CD4-positive, alpha-beta T cell treated with Interleukin-12 subunit alpha and Interleukin-12 subunit beta, for 1 hour (primary cell): ENCODE data around the gene OGFOD1.

Source experiments
- DNase-seq: peaks from one replicate; pipeline ENCODE4 v3.0.0-alpha.2; 2020

The OGFOD1 gene

DNA sequence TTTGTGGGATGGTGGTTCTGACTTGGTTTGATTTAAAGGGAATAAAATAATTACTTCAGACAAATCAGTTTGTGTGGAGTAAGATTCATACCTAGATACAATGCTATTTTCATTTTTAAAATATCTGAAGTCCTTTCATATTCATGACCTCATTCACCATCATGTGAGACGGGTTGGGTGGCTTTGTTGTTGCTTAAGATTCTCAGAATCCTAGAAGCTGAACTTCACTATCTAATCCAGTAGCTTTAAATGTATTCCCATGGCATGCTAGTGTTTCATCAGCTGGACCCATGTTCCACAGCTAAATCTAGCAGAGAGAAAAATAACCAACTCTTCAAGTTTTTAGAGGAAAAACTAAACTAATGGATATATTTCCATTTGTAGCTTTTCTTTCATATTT is 23.3 kb upstream of the OGFOD1 start:
- no peak for DNase-seq

DNA sequence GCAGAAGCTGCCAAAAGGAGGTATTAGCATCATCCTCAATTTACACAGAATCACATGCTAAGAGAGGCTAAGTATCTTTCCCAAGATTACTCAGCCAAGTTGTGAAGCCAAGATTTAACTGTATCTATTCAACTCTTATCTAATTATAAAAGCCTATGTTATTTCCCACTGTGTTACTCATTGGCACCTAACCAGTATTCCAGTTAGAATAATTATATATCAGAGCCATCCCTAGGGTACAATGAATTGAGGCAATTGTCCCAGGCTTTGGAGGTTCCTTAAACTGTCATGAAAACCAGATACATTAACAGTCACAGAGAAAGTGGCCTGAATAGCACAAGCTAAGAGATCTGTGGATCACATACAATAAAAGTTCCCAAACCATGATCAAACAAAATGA is 15.1 kb upstream of the OGFOD1 start:
- no peak for DNase-seq

DNA sequence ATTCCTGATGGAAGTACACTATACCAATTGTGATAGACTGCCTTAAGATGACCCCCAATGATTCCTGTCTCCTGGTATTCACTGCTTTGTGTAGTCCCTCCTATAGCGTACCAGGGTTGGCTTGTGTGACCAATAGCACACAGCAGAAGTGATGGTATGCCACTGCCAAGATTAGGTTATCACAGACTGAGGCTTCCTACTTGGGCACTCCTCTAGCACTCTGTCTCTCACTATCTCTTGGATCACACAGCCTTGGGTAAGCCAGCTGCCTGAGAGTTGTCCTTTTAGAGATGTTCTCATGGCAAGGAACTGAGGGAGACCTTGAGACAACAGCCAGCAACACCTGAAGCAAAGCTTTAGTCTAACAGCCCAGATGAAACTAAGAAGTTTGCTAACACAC is 13.3 kb upstream of the OGFOD1 start:
- no peak for DNase-seq

DNA sequence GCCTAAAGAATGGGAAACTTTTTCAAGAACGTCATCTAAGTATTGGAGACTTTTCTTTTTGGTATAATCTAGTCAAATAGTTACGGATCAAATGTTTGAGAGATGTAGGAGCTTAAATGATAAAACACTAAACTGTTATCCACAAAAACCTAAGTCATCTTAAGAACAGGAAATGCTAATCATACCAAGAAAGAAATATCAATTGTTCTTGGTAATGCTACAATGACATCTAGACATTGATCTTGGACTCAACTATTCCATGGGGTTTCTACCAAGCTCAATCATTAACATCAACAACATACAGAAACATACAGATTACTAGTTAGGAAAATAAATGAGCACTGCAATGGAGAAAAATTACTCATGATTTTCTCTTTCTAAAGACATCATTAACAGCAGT is 4.1 kb upstream of the OGFOD1 start:
- DNase-seq = no peak

DNA sequence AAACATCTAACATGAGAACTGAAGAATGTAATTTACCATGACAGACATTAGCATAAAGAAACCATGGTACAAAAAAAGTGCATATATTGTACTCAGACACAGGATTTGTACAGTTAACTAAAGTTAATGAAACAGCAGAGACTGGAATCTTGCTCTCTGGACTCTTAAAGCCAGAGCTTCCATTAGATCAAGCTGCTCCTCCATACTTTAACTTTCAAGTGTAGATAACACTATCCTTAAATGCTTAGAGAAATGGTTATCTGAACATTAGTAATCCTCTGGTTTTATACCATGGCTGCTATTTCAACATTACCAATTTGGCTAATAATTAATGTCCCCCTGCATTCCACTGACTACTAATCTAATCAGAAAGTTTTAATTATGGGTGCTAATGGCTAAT is 3.3 kb upstream of the OGFOD1 start:
- no peak for DNase-seq

DNA sequence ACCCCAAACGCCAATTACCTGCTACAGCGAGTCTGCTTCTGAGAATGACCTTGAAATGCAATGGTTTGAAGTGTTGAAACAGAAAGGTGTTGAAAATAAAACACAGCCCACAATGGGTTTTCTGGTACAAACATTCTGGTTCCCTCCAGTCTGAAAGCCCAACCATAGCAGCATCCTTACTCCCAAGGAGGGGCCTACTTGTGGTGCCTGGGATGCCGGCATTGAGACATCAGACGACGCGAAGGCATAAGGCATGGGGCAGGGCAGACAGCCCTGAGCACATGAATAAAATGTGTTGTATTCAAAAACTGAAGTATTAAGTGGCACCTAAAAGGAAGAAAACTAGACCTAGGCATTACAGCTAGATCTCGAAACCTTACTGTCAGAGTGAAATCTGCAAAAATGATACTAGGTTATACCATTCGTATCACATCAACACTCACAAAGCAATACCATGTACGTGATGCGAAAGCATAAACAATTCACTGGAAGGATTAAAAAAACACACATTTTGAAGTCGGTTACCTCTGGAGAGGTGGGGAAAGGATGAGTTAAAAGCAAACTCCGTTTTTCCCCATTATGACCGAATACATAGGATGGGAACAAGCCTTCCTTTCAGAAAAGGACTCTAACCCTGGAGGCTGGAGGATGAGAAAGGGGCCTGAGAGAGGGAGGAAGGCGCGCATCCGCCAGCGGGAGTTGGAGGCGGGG is 924 bp upstream of the OGFOD1 start:
- DNase-seq = no peak

DNA sequence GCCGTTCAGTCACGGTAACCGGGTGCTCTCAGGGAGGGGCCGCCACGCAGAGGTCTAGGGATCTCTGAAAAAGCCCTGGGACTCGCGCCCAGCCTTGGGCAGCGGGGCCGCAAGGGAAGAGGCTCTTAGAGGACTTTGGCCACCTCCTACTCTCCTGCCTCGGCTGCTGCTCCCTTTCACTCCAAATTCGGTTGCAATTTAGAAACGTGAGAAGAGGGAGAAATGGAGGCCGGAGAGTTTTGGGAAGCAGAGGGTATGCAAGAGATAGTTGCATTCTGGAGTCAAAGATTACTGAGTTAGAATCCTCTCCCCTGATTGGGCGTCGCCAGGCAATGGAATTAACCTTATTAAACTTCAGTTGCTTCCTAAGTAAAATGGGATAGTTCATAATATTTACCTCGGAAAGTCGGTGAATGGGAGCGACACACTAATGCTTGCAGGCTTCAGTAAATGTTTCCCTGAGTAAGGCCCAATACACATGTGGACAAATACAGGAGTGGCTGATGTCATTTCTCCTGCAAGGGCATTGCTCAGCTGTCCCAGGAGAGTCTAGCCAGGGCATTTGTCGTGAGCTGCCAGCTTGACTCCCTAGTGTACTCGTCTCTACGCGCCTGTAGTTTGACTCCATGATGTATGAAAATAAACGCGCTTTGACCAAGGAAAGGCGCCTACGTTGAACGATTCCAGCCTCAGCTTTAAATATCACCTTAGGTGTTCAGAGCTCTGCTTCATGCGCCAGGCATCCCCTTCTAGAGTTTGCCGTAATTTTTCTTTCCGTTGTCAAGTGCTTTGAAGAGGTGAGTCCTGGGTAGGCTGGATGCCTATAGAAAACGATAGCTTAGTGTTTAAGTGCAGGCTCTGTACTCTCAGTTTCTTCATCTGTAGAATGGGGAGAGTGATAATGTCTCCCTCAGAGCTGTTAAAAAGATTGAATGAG is 667 bp downstream of the OGFOD1 start:
- DNase-seq = peak; percentile 5

DNA sequence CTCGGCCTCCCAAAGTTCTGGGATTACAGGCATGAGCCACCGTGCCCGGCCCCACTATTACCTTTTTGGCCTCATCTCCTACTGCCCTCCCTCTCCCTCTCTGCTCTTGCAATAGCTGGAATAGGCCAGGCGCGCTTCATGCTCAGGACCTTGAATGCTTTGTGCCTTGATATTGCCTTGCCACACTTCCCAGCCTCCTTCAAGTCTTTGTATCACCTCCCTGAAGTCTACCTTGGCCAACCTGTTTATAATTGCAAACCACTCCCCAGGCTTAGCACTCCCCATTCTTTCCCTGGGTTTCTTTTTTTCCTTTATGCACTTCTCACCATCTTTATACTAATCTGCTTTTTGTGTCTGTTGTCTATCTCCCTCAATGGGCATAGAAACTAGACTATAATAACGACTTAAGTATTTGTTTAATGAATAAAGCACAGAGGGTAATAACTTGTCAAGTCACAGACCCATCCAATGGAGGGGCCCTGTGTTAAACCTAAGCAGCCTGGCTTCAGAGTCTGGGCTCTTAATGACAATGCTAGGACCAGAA is 6.6 kb downstream of the OGFOD1 start:
- DNase-seq = no peak

DNA sequence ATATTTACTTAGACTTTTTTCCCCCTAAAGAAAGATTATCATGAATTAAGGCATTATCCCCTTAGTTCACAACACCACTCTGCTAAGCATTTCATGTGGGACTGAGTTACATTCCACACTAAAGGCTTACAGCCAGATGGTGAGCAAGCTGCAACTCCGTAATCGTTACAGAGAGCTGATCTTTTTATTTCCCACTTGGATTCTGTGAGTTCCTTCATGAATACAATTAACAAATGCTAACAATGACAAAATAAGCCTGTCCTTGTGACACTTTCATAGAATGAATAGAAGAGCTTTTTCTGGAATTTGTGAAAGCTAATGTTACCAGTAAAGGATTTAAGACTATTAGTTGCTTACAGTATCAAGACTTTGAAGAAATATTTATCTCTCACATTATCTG is 8.7 kb downstream of the OGFOD1 start:
- DNase-seq = no peak

DNA sequence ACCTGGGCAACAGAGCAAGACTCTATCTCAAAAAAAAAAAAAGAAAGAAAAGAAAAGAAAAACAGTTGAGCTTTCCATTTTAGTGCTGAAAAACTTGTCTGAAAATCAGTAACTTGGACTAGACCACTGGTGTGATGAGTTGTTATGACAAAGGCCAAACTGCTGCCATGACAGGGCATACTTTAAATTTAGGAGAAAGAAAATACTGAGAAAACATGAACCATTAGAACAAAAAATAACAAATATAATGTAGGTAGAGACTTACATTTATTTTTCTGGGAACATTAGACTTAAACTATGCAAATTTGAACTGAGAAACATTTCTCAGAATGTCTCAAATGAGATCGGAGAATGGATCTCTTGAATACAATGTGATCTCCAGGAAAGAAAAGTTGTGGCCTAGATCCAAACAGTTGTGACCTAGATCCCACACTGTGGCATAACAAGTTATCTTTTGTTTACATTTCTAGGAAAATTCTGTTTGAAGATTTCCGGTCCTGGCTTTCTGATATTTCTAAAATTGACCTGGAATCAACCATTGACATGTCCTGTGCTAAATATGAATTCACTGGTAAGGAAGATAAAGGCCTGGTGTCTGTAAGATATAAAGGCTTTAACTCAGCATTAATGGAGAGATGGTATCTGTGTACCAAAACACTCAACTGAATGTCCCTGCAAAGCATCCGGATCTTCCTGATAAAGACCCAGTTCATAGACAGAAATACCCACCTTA is 10.9 kb downstream of the OGFOD1 start:
- no peak for DNase-seq

DNA sequence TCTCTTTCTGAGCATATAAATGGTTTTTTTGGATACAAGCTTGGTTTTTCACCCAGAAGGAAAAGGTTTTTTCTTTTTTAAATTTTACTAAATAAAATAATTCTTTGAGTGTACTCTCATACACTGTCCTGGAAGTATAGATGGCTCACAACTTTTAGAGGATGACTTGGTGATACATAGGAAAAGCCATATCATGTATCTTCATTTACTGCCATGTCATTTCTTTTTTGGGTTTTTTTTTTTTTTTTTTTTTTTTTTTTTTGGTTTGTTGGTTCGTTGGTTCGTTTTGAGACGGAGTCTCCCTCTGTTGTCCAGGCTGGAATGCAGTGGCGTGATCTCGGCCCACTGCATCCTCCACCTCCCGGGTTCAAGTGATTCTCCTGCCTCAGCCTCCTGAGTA is 11.8 kb downstream of the OGFOD1 start:
- no peak for DNase-seq

DNA sequence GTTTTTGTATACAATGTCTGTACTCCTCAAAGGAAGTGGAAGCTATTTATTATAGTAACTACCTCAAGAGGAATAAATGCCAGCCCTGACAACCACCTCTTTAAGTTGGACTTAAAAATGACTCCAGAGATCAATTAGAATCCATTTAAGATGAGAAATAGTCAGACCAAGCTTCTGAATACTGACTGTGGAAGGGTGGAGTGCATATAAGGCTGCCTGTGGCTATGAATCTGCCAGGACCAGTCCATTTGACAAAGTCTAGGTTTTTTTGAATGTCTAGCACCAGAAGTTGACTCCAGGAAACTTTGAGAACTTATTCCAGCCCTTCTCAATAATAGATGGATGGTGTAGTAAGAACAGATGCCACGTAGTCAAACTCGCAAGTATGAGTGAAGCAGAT is 15.0 kb downstream of the OGFOD1 start:
- DNase-seq = no peak

DNA sequence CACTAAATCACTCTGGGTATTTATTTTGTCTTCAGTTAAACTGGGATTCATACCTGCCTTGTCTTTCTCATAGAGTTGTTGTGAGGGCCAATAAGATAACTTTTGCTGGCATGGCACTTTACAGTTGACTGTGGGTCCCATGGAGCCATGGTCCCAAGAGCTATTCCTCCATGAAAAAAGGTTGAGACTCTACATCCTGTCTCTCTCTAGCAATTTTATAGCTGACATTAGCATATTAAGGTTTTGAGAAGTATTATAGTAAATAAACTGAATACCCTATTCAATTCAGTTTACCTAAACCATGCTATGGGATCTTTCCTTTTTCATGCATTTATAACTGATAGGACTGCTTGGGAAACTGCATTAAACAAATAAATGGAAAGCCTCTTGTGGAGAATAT is 17.4 kb downstream of the OGFOD1 start:
- no peak for DNase-seq

DNA sequence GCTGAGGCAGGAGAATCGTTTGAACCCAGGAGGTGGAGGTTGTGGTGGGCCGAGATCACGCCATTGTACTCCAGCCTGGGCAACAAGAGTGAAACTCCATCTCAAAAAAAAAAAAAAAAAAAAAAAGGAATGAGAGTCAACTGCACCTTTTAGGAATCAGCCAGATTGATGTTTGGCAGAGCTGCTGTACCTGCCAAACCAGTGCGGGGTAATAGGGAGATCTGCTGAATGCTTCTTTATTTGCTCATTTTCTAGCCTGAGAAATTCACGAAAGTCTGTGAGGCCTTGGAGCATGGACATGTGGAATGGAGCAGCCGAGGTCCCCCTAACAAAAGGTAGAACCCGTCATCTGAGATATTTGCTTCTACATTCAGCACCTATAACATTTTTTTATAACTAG is 18.4 kb downstream of the OGFOD1 start:
- no peak for DNase-seq

DNA sequence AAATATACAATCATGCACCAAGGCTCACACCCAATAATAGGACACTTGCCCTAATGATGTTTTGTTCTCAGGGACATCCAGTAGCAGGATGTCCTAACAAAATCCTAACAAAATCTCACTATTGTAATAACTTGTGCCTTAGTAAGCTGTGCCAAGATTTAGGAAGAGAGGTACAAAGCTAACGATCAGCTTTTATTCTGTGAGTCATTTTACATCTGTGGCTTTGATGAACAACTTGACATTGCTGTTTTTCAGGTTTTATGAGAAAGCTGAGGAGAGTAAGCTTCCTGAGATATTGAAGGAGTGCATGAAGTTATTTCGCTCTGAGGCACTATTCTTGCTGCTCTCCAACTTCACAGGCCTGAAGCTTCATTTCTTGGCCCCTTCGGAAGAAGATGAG is 18.9 kb downstream of the OGFOD1 start:
- DNase-seq = no peak

DNA sequence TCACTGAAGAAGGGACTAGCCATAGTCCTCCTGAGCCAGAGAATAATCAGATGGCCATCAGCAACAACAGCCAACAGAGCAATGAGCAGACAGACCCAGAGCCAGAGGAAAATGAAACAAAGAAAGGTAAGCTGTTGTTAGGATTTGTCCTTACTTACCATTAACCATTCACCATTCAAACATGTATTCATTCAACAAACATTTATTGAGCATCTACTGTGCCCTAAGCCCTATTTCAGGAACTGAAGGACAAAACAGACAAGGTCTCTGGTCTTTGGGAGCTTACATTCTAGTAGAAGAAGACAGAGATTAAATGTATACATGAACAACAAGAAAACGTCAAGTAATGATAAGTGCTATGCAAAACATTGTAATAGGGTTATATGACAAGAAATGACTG is 19.3 kb downstream of the OGFOD1 start:
- DNase-seq = no peak

DNA sequence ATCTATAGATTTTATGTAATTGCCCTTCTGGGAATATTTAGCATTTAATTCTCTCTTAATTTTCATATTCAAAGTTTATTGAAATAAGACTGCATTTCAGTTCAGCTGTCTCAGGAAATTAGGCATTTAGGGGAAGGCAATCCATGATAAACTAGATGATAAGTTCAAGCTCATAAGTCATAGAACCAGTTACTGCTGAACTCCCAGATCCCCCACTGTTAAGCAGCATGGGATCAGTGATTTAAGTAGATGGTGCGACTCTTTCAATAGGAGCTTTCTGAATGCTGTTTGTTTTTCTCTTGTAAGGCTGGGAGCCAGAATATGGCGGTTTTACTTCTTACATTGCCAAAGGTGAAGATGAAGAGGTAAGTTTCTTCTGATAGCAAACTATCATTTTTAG is 23.8 kb downstream of the OGFOD1 start:
- DNase-seq = no peak

DNA sequence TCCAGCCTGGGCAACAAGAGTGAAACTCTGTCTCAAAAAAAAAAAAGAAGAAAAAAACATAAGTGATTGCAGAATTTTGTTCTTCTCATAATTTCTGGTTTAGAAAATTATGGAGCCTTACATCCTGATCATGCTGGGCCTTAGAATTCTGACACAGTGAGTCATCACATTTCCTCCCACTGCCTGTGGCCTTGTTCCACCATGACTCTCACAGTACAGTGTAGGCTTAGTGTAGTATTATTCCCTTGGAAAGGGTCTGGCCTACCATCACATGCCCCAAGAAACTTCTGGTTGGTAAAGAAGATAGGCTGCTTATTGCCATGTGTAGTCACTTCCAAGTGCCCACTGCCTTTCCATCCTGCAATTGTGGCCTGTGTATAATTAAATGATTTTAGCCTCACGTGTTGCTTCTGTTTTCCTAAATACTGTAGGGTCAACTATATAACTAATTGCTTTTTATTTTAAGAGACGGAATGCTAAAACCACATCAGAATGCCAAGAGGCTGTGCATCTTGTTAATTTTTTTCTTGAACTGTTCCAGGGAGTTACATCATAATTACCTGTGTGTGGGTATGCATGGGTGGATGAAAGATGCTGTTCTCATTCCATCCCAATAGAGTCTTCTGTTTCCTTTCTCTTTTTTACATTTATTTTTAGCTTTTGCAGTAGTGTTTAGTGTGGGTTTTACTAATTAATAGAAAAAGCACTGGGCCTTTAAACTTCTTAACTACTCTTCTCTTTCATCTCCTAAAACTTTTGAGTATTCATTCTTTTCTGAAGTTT is 25.9 kb downstream of the OGFOD1 start:
- no peak for DNase-seq

DNA sequence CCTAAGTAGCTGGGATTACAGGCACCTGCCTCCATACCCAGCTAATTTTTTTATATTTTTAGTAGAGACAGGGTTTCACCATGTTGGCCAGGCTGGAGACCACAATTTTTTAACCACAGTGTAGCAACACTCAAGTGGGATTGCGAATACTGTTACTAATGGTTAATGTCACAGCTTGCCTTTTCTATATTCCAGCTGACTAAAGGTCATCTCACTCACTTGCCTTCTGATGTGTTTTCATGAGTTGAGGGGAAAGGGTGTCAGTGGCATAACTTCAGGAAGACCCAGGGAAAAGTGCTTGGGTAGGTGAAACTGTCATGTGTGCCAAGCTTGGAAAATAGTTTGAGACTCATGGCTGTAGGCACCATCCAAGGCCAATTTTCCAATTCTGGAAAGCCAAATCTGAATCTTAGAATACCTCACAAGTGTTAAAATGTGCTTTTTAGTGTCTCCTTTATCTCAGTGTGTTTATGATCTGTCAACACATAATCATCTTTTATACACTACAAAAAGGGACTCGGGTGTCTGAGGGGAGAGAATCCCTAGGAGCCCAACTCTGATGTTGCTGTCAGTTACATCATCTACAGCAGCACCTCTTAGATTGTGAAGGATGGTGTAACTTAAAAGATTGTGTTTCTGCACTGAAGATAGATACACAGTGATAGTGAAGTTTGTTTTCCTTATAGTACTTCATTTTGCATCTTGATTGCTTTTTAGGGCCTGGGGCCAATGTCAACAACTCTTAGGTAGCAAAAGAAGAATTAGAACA is 27.1 kb downstream of the OGFOD1 start:
- DNase-seq = no peak

DNA sequence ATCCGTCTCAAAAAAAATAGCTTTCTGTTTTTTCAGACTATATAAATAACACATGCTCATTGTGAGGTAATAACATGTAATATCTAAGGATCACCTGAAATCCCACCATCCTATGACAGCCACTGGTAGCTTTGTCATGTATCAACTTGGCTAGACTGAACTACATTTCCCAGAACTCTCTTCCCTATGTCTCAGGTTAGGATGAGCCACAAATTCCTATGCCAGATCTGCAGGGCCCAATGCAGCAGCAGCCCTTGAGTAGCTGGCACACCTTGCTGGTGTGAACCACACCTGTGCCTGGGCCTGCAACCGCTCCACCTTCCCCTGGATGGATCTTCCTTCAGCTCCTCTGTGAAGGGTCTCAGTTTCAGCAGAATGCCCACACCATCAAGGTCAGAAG is 28.1 kb downstream of the OGFOD1 start:
- no peak for DNase-seq

DNA sequence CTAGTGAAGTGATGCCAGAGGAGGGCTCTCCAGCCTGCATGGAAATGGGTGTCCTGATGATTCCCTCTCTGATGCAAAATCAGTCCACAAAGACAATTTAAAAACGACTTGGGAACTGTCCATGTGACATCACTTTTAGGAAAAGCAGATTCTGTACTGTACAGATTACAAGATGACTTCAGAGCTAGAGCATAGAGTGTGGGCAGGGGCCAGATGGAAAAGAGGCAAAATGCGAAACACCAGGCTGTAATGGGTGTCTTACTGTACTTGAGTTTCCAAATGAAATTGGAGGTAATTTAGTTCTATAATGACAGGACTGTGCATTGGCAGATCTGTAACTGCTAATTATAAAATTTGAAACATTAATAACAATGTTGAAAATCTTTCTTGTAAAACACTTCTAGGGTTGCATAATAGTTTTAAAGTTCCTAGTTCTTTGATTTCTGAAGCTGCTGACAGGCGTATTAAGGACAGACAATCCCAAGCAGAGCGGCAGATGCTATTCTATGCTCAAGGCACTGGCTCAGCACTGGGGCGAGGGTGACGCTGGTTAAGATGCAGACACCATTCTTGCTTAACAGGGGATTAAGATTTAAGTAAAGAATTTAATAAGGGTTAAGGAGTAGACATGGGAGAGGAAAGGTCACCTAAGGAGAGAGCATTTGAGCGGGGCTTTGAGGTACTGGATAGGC is 29.6 kb downstream of the OGFOD1 start:
- no peak for DNase-seq
